ENCODE measurements around the gene AHNAK2.

DNA sequence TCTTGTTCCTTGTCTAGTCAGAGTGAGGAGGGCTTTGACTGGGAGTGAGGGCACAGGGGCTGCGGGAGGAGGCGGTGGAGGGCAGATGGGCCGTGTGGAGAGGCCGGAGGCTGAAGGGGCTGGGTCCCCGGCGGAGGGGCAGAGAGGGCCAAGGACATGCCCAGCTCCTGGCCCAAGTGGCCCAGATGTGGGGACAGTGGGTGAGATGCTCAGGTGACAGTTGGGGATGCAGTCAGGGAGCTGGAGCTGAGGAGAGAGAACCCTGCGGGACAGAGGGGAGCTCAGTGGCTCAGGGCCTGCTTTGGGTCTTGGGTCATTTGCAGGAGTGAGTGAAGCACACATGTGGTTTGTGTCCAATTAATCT lies 80.0 kb downstream of the AHNAK2 start:
- TF ChIP-seq POLR2A (IDR thresholded peaks at IDR 0.05) (no peak), POLR2AphosphoS5 (IDR thresholded peaks at IDR 0.05) (no peak)
- TF ChIP-seq, protein P1, sequence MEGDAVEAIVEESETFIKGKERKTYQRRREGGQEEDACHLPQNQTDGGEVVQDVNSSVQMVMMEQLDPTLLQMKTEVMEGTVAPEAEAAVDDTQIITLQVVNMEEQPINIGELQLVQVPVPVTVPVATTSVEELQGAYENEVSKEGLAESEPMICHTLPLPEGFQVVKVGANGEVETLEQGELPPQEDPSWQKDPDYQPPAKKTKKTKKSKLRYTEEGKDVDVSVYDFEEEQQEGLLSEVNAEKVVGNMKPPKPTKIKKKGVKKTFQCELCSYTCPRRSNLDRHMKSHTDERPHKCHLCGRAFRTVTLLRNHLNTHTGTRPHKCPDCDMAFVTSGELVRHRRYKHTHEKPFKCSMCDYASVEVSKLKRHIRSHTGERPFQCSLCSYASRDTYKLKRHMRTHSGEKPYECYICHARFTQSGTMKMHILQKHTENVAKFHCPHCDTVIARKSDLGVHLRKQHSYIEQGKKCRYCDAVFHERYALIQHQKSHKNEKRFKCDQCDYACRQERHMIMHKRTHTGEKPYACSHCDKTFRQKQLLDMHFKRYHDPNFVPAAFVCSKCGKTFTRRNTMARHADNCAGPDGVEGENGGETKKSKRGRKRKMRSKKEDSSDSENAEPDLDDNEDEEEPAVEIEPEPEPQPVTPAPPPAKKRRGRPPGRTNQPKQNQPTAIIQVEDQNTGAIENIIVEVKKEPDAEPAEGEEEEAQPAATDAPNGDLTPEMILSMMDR (IDR thresholded peaks at IDR 0.05), result no peak

Data from upper lobe of left lung (tissue), 4 donors.